SK-N-SH treated with all-trans-retinoic acid at 6 μM for 48 hours (cell line): ENCODE data around the gene DDX39B.

Experiments
- ATAC-seq: fragments of 200-7000 bp; cut with Tn5 transposase; 3 replicates; pipeline ENCODE4 v1.9.1; 2020; ENCODE audit warnings: mild to moderate bottlenecking, moderate library complexity
- ARNTL ChIP-seq: fragments of 450-650 bp; formaldehyde crosslinking; IDR thresholded peaks from 2 replicates; pipeline ENCODE4 v1.5.0; 2020; ENCODE audit warnings: low read depth, mild to moderate bottlenecking, moderate library complexity, borderline replicate concordance
- CREB5 ChIP-seq: fragments of 250-450 bp; sonication (Bioruptor Pico); IDR thresholded peaks from 2 replicates; pipeline ENCODE4 v1.5.1; 2020; ENCODE audit warnings: low read depth, mild to moderate bottlenecking, moderate library complexity
- CSDC2 ChIP-seq: fragments of 250-450 bp; sonication (Bioruptor Pico); IDR thresholded peaks from 2 replicates; pipeline ENCODE4 v1.5.0; 2020; ENCODE audit warnings: mild to moderate bottlenecking, moderate library complexity
- CSRNP3 ChIP-seq: fragments of 250-450 bp; sonication (Bioruptor Pico); IDR thresholded peaks from 2 replicates; pipeline ENCODE4 v1.5.1; 2021; ENCODE audit warnings: mild to moderate bottlenecking, moderate library complexity
- ESRRG ChIP-seq: fragments of 250-450 bp; sonication (Bioruptor Pico); IDR thresholded peaks from 2 replicates; pipeline ENCODE4 v1.6.1; 2021; ENCODE audit warnings: mild to moderate bottlenecking
- GLIS3 ChIP-seq: fragments of 250-450 bp; sonication (Bioruptor Pico); IDR thresholded peaks from 2 replicates; pipeline ENCODE4 v1.5.0; 2020; ENCODE audit warnings: mild to moderate bottlenecking, moderate library complexity
- OSR1 ChIP-seq: fragments of 250-450 bp; sonication (Bioruptor Pico); IDR thresholded peaks from 2 replicates; pipeline ENCODE4 v1.8.0; 2022; ENCODE audit warnings: moderate library complexity, mild to moderate bottlenecking, inconsistent platforms
- POU6F1 ChIP-seq: fragments of 250-450 bp; sonication (Bioruptor Pico); IDR thresholded peaks from 2 replicates; pipeline ENCODE4 v1.8.0; 2021; ENCODE audit warnings: low read depth, mild to moderate bottlenecking, moderate library complexity, borderline replicate concordance
- PPARA ChIP-seq: fragments of 250-450 bp; sonication (Bioruptor Pico); IDR thresholded peaks from 2 replicates; pipeline ENCODE4 v1.5.0; 2020; ENCODE audit warnings: mild to moderate bottlenecking, borderline replicate concordance
- RARB ChIP-seq: fragments of 250-450 bp; sonication (Bioruptor Pico); IDR thresholded peaks from 2 replicates; pipeline ENCODE4 v1.8.0; 2021; ENCODE audit warnings: mild to moderate bottlenecking, moderate library complexity
- SNAI2 ChIP-seq: fragments of 250-450 bp; sonication (Bioruptor Pico); IDR thresholded peaks from 2 replicates; pipeline ENCODE4 v1.5.0; 2020; ENCODE audit warnings: mild to moderate bottlenecking, moderate library complexity
- TCF4 ChIP-seq: fragments of 250-450 bp; sonication (Bioruptor Pico); IDR thresholded peaks from 2 replicates; pipeline ENCODE4 v1.8.0; 2021; ENCODE audit warnings: mild to moderate bottlenecking, moderate library complexity, borderline replicate concordance
- TSHZ2 ChIP-seq: fragments of 250-450 bp; sonication (Bioruptor Pico); IDR thresholded peaks from 2 replicates; pipeline ENCODE4 v1.5.0; 2020; ENCODE audit warnings: mild to moderate bottlenecking, moderate library complexity
- ZC3H10 ChIP-seq: fragments of 250-450 bp; sonication (Bioruptor Pico); IDR thresholded peaks from 2 replicates; pipeline ENCODE4 v1.5.1; 2021; ENCODE audit warnings: mild to moderate bottlenecking, moderate library complexity
- ZFP3 ChIP-seq: fragments of 250-450 bp; sonication (Bioruptor Pico); IDR thresholded peaks from 2 replicates; pipeline ENCODE4 v1.5.0; 2020; ENCODE audit warnings: mild to moderate bottlenecking, moderate library complexity
- ZFP30 ChIP-seq: fragments of 450-650 bp; formaldehyde crosslinking; IDR thresholded peaks from 2 replicates; pipeline ENCODE4 v1.5.0; 2022; ENCODE audit warnings: mild to moderate bottlenecking, moderate library complexity
- ZNF565 ChIP-seq: fragments of 450-650 bp; formaldehyde crosslinking; conservative IDR thresholded peaks from 2 replicates; pipeline ENCODE4 v1.5.0; 2020; ENCODE audit warnings: low read depth, mild to moderate bottlenecking, moderate library complexity
- ZNF8 ChIP-seq: fragments of 450-650 bp; formaldehyde crosslinking; IDR thresholded peaks from 2 replicates; pipeline ENCODE4 v1.5.0; 2020; ENCODE audit warnings: mild to moderate bottlenecking, moderate library complexity

Gene DDX39B

GRCh38 chr6:31529329-31530150, 12.3 kb downstream of the DDX39B start:
- ATAC-seq = peak; percentile 4

GRCh38 chr6:31528821-31529328, 12.9 kb downstream of the DDX39B start, which contains the start of gene MCCD1:
MCCD1 (plus strand) TSS chr6:31528962; CDS start chr6:31529015, 53 bp downstream.
- peak; percentile 33 for ATAC-seq
- 0 out of 2 replicates have a peak, but pooled peaks have one; percentile 29 for TF ChIP-seq GLIS3
- no peak for TF ChIP-seq CSDC2

More at GRCh38 chr6:31529329-31530150, 12.3 kb downstream of the DDX39B start:
- TF ChIP-seq CSRNP3 (CRISPR knock-in tag) (0 out of 2 replicates have a peak, but pooled peaks have one; percentile 43), PPARA (CRISPR knock-in tag) (no peak), OSR1 (no peak), ESRRG (0 out of 2 replicates have a peak, but pooled peaks have one; percentile 23), CREB5 (CRISPR knock-in tag) (0 out of 2 replicates have a peak, but pooled peaks have one; percentile 16), RARB (no peak), ZNF565 (no peak), ARNTL (CRISPR knock-in tag) (no peak), ZFP3 (CRISPR knock-in tag) (no peak), ZC3H10 (CRISPR knock-in tag) (no peak), POU6F1 (CRISPR knock-in tag) (no peak), ZFP30 (CRISPR knock-in tag) (no peak)

GRCh38 chr6:31528307-31528777, 13.5 kb downstream of the DDX39B start:
- TF ChIP-seq ZFP3 (CRISPR knock-in tag) = no peak
- no peak for TF ChIP-seq CREB5 (CRISPR knock-in tag)
- no peak for TF ChIP-seq PPARA (CRISPR knock-in tag)
- no peak for TF ChIP-seq OSR1
- TF ChIP-seq GLIS3 = no peak
- no peak for TF ChIP-seq TSHZ2 (CRISPR knock-in tag)
- no peak for TF ChIP-seq ZNF565
- TF ChIP-seq SNAI2 (CRISPR knock-in tag) = no peak
- peak; percentile 28 for ATAC-seq

GRCh38 chr6:31525932-31526591, 15.7 kb downstream of the DDX39B start:
- ATAC-seq = peak; percentile 58
- no peak for TF ChIP-seq TCF4
- no peak for TF ChIP-seq ZNF8 (CRISPR knock-in tag)
